ENCODE measurements around the gene OR4E1. TPM values are rescaled to one million over a fixed set of nuclear protein-coding genes. Genes with fewer than 3 reads are reported as not detected.

The OR4E1 gene
- total and polyA plus RNA-seq, 9 of the 15 experiments (the other 6 are each of a cell fraction or from before 2014, with no cell fraction given): not detected

DNA sequence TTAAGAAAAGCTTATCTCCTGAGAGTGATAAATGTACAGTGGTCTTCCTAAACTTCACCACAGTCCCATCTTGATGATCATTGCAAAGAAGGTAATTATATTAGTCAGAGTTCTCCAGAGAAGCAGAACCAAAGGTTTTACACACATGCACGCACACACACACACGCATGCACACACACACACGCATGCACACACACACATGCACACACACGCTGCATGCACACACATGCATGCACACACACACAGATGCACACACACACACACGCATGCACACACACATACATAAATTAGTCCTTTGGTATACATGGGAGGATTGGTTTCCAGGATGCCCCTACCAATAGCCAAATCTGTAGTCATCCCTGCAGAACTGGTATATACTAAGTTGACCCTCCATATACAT, 19.4 kb downstream of the OR4E1 start:
- no peak for ATAC-seq
- no peak for FAIRE-seq
- no peaks in the 10 kb centered on the region for H4K20me1 ChIP-seq (replicated peaks; ENCODE audit: control insufficient read depth, insufficient read depth, low read length)
- no peak overlapping the region for H3K27ac ChIP-seq (ENCODE audit: extremely low read depth, low read depth, low read length)
- DNase-seq (ENCODE audit: extremely low read depth in 1 of 4, low spot score in 3 of 4): no peak
- no peak overlapping the region for H3K9ac ChIP-seq (ENCODE audit: insufficient read depth in 1 of 2, low read depth in 2 of 2, low read length in 2 of 2)
- in situ Hi-C loops (cut with MboI) (no loop called here), intact Hi-C loops (cut with micrococcal nuclease) (no loop called here)
- no peaks in the 10 kb centered on the region for H3K36me3 ChIP-seq (ENCODE audit: control insufficient read depth, insufficient read depth, low read length)
- no TSS peak for BruUV-seq (replicated peaks)
- H3K27me3 ChIP-seq (ENCODE audit: control insufficient read depth in 2 of 2, insufficient read depth in 2 of 2, low read length in 2 of 2): no peaks in the 10 kb centered on the region; a peak in 1 of 5 replicates
- 2% methylated on average over 5 of the region's 5 CpGs for WGBS (ENCODE audit: insufficient coverage, low coverage, missing lambda C conversion rate)
- no peak for TF ChIP-seq BACH1 (tag; IDR thresholded peaks at IDR 0.05)
- no peak for TF ChIP-seq SRSF9 (IDR thresholded peaks at IDR 0.05; ENCODE audit: borderline replicate concordance, low read depth, low read length)
- TF ChIP-seq ZNF609 (CRISPR knock-in tag; IDR thresholded peaks at IDR 0.05; ENCODE audit: borderline replicate concordance): no peak
- TF ChIP-seq MXD1 (CRISPR knock-in tag; IDR thresholded peaks at IDR 0.05; ENCODE audit: borderline replicate concordance, poor library complexity, severe bottlenecking): no peak
- TF ChIP-seq KDM2B (CRISPR knock-in tag; IDR thresholded peaks at IDR 0.05): no peak
- TF ChIP-seq SMAD1 (IDR thresholded peaks at IDR 0.05; ENCODE audit: low read depth, low read length, partially characterized antibody): no peak
- TF ChIP-seq SMAD4 (CRISPR knock-in tag; conservative IDR thresholded peaks at IDR 0.05): no peak
- TF ChIP-seq SMAD2 (IDR thresholded peaks at IDR 0.05; ENCODE audit: low read depth, low read length): no peak
- TF ChIP-seq FOS (IDR thresholded peaks at IDR 0.05; ENCODE audit: extremely low read depth, insufficient read length): no peak
- H3K79me2 ChIP-seq (ENCODE audit: control insufficient read depth, insufficient read depth, low read length): no peaks in the 10 kb centered on the region
- ChIA-PET CTCF (ENCODE audit: low intra/inter-chr PET ratio) (no interaction called here), POLR2A (no interaction called here)
- no peaks in the 10 kb centered on the region for H3K9me1 ChIP-seq (ENCODE audit: control insufficient read depth, insufficient read depth, low read length)
- no peak overlapping the region for H2AFZ ChIP-seq (ENCODE audit: low read depth, low read length)
- H3K4me3 ChIP-seq: no peak overlapping the region
- no peak overlapping the region for H3K4me2 ChIP-seq (ENCODE audit: insufficient read depth, low read length)
- H3K4me1 ChIP-seq (replicated peaks in 1 of 2; ENCODE audit: control insufficient read depth in 2 of 2, insufficient read depth in 2 of 2, low read length in 2 of 2): no peaks in the 10 kb centered on the region
- no peaks in the 10 kb centered on the region for H3K9me3 ChIP-seq (replicated peaks; ENCODE audit: control insufficient read depth, insufficient read depth, low read depth, low read length)

Data from K562 (cell line).